Tibial nerve (tissue), 4 donors: ENCODE results near the gene CCDC57.

Source experiments
- CTCF ChIP-seq, 5 experiments: fragments of 200-600 bp in 3 of 5; fragments of 450-650 bp in 2 of 5; sonication (generic) in 3 of 5; IDR thresholded peaks; one replicate each; pipeline ENCODE4 v1.5.1; 2016 to 2019; ENCODE audit warnings: antibody characterized with exemption in 5 of 5, mild to moderate bottlenecking in 3 of 5, moderate library complexity in 2 of 5
- EP300 ChIP-seq, 2 donors: sonication (generic); formaldehyde crosslinking; IDR thresholded peaks; one replicate each; pipeline ENCODE4 v1.6.1; 2017; ENCODE audit warnings: antibody characterized with exemption in 2 of 2, mild to moderate bottlenecking in 1 of 2

- TF ChIP-seq EP300 (IDR thresholded peaks at IDR 0.05) (no peak), CTCF (IDR thresholded peaks at IDR 0.05) (no peak)
These were observed 151.4 kb downstream of the CCDC57 start for GRCh38 chr17:82061047-82061925.
